ENCODE measurements around the gene ZC3H13. TPM values are rescaled to one million over a fixed set of nuclear protein-coding genes. Genes with fewer than 3 reads are reported as not detected.
A peak's percentile ranks its signal among the peaks of the same experiment; 100 is the strongest.

ZC3H13 gene
- total RNA-seq, result 48.4 TPM
- long read RNA-seq, partial matches to known transcripts, result 83 of 98 reads
- long read RNA-seq, other reads (novel, unspliced or antisense), result 15 of 98 reads

- intact Hi-C loops (cut with DNase I), result no loop called here
- peak; percentile 97 for DNase-seq (ENCODE audit: low spot score)
Observed at GRCh38 chr13:46052319-46053161, at the start of gene ZC3H13. TSS of gene ZC3H13 (minus strand) at chr13:46052746. CDS start at chr13:46045507, 7,239 bp downstream.

- DNase-seq (ENCODE audit: low spot score), result no peak
- intact Hi-C loops (cut with DNase I), result no loop called here
Observed at GRCh38 chr13:46102255-46102605, 49.7 kb upstream of the ZC3H13 start.

- intact Hi-C loops (cut with DNase I), result no loop called here
- DNase-seq (ENCODE audit: low spot score), result no peak
Observed at GRCh38 chr13:46101484-46102254, 49.1 kb upstream of the ZC3H13 start.

- DNase-seq (ENCODE audit: low spot score), result no peak
- intact Hi-C loops (cut with DNase I), result no loop called here
Observed at GRCh38 chr13:46101002-46101401, 48.5 kb upstream of the ZC3H13 start.

- DNase-seq (ENCODE audit: low spot score), result no peak
- intact Hi-C loops (cut with DNase I), result no loop called here
Observed at GRCh38 chr13:46100191-46100815, 47.8 kb upstream of the ZC3H13 start.

GRCh38 chr13:46097663-46098062, 45.1 kb upstream of the ZC3H13 start:
- no peak for DNase-seq (ENCODE audit: low spot score)
- intact Hi-C loops (cut with DNase I), result no loop called here

- no peak for DNase-seq (ENCODE audit: low spot score)
- intact Hi-C loops (cut with DNase I), result no loop called here
Observed at GRCh38 chr13:46097015-46097414, 44.5 kb upstream of the ZC3H13 start.

- DNase-seq (ENCODE audit: low spot score), result no peak
- intact Hi-C loops (cut with DNase I), result no loop called here
Observed at GRCh38 chr13:46094478-46094877, 41.9 kb upstream of the ZC3H13 start.

- DNase-seq (ENCODE audit: low spot score), result no peak
- intact Hi-C loops (cut with DNase I), result no loop called here
Observed at GRCh38 chr13:46088821-46089562, 36.4 kb upstream of the ZC3H13 start.

GRCh38 chr13:46087481-46087880, 34.9 kb upstream of the ZC3H13 start:
- DNase-seq (ENCODE audit: low spot score), result no peak
- intact Hi-C loops (cut with DNase I), result no loop called here

GRCh38 chr13:46086985-46087384, 34.4 kb upstream of the ZC3H13 start:
- intact Hi-C loops (cut with DNase I), result no loop called here
- no peak for DNase-seq (ENCODE audit: low spot score)

GRCh38 chr13:46086421-46086922, 33.9 kb upstream of the ZC3H13 start:
- intact Hi-C loops (cut with DNase I), result no loop called here
- no peak for DNase-seq (ENCODE audit: low spot score)

- DNase-seq (ENCODE audit: low spot score), result no peak
- intact Hi-C loops (cut with DNase I), result no loop called here
Observed at GRCh38 chr13:46085737-46086136, 33.2 kb upstream of the ZC3H13 start.

GRCh38 chr13:46082324-46082723, 29.8 kb upstream of the ZC3H13 start:
- DNase-seq (ENCODE audit: low spot score), result no peak
- intact Hi-C loops (cut with DNase I), result no loop called here

- DNase-seq (ENCODE audit: low spot score), result no peak
- intact Hi-C loops (cut with DNase I), result no loop called here
Observed at GRCh38 chr13:46079770-46080169, 27.2 kb upstream of the ZC3H13 start.

- DNase-seq (ENCODE audit: low spot score), result no peak
- intact Hi-C loops (cut with DNase I), result no loop called here
Observed at GRCh38 chr13:46077265-46077664, 24.7 kb upstream of the ZC3H13 start.

- intact Hi-C loops (cut with DNase I), result no loop called here
- DNase-seq (ENCODE audit: low spot score), result no peak
Observed at GRCh38 chr13:46076827-46077226, 24.3 kb upstream of the ZC3H13 start.

- DNase-seq (ENCODE audit: low spot score), result no peak
- intact Hi-C loops (cut with DNase I), result no loop called here
Observed at GRCh38 chr13:46075811-46076210, 23.3 kb upstream of the ZC3H13 start.

- intact Hi-C loops (cut with DNase I), result no loop called here
- no peak for DNase-seq (ENCODE audit: low spot score)
Observed at GRCh38 chr13:46071590-46072249, 19.2 kb upstream of the ZC3H13 start.
